ENCODE measurements around the gene CEP85.

DNA sequence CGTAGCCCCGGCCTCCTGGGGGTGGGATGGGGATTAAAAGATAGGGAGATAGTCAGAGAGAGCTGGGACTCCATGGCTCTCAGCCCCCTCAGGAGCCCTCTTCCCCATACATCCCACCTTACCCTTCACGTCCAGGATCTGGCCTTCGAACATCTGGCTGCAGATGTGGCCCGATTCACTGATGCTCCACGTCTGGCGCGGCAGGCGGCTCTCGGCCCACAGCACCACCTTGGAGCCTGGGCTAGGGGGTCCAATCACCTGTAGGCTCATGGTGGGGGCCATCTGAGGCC is 88.0 kb downstream of the CEP85 start:
- TF ChIP-seq, protein P1, sequence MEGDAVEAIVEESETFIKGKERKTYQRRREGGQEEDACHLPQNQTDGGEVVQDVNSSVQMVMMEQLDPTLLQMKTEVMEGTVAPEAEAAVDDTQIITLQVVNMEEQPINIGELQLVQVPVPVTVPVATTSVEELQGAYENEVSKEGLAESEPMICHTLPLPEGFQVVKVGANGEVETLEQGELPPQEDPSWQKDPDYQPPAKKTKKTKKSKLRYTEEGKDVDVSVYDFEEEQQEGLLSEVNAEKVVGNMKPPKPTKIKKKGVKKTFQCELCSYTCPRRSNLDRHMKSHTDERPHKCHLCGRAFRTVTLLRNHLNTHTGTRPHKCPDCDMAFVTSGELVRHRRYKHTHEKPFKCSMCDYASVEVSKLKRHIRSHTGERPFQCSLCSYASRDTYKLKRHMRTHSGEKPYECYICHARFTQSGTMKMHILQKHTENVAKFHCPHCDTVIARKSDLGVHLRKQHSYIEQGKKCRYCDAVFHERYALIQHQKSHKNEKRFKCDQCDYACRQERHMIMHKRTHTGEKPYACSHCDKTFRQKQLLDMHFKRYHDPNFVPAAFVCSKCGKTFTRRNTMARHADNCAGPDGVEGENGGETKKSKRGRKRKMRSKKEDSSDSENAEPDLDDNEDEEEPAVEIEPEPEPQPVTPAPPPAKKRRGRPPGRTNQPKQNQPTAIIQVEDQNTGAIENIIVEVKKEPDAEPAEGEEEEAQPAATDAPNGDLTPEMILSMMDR (conservative IDR thresholded peaks at IDR 0.05; ENCODE audit: low read length) = no peak
- no peak for TF ChIP-seq EZH2phosphoT487 (IDR thresholded peaks at IDR 0.05; ENCODE audit: borderline replicate concordance)

All from Loucy (cell line).